ENCODE results near the gene APAF1. TPM values are rescaled to one million over a fixed set of nuclear protein-coding genes. Genes with fewer than 3 reads are reported as not detected.

Gene APAF1
- total and polyA plus RNA-seq, 9 of the 15 experiments (the other 6 are each of a cell fraction or from before 2014, with no cell fraction given) = 5.1 to 15.7 (median 9.9) TPM

DNA sequence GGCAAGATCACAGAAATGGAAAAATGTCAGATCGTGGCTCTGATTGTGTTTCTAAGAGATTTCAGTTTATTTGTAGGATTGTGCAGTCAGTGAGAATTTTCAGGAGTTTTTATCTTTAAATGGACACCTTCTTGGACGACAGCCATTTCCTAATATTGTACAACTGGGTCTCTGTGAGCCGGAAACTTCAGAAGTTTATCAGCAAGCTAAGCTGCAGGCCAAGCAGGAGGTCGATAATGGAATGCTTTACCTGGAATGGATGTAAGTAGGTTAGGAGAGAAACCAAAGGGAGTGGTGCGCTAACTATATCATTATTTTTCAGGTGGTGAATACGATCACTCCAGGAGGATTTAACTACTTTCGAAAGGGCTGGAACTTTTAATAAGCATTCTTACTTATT, 26.4 kb downstream of the APAF1 start (continued):
- TF ChIP-seq PCBP2 (IDR thresholded peaks at IDR 0.05; ENCODE audit: low read depth, low read length, poor library complexity, severe bottlenecking) (no peak), FOXA3 (CRISPR knock-in tag; conservative IDR thresholded peaks at IDR 0.05 in 1 of 2, IDR thresholded peaks at IDR 0.05 in 1 of 2) (no peak), MAFG (tag; conservative IDR thresholded peaks at IDR 0.05) (no peak), KDM4B (IDR thresholded peaks at IDR 0.05; ENCODE audit: borderline replicate concordance in 2 of 2, low read depth in 1 of 2) (no peak), MAFK (IDR thresholded peaks at IDR 0.05; ENCODE audit: low read length) (no peak), MYC (IDR thresholded peaks at IDR 0.05; ENCODE audit: low read depth, low read length) (no peak), MYC (CRISPR knock-in tag; IDR thresholded peaks at IDR 0.05; ENCODE audit: borderline replicate concordance, low read depth) (no peak), ZNF695 (CRISPR knock-in tag; IDR thresholded peaks at IDR 0.05) (no peak), CHD4 (IDR thresholded peaks at IDR 0.05; ENCODE audit: insufficient read depth, insufficient replicate concordance, low read depth, low read length, poor library complexity, severe bottlenecking) (no peak), HNRNPH1 (optimal IDR thresholded peaks at IDR 0.05; ENCODE audit: low read depth, low read length) (no peak), ASH1L (IDR thresholded peaks at IDR 0.05; ENCODE audit: borderline replicate concordance, low read depth, partially characterized antibody) (no peak), KAT8 (IDR thresholded peaks at IDR 0.05; ENCODE audit: low read depth) (no peak), NUFIP1 (IDR thresholded peaks at IDR 0.05; ENCODE audit: partially characterized antibody) (no peak), ZNF133 (CRISPR knock-in tag; IDR thresholded peaks at IDR 0.05) (no peak), HMG20A (CRISPR knock-in tag; conservative IDR thresholded peaks at IDR 0.05) (no peak), NR2C1 (IDR thresholded peaks at IDR 0.05) (no peak), NR2C1 (tag; IDR thresholded peaks at IDR 0.05) (no peak), COPS2 (conservative IDR thresholded peaks at IDR 0.05) (no peak), TEAD4 (IDR thresholded peaks at IDR 0.05; ENCODE audit: low read length) (peak; percentile 81), TEAD4 (CRISPR knock-in tag; IDR thresholded peaks at IDR 0.05; ENCODE audit: borderline replicate concordance) (no peak)
- TF ChIP-seq, protein P1, sequence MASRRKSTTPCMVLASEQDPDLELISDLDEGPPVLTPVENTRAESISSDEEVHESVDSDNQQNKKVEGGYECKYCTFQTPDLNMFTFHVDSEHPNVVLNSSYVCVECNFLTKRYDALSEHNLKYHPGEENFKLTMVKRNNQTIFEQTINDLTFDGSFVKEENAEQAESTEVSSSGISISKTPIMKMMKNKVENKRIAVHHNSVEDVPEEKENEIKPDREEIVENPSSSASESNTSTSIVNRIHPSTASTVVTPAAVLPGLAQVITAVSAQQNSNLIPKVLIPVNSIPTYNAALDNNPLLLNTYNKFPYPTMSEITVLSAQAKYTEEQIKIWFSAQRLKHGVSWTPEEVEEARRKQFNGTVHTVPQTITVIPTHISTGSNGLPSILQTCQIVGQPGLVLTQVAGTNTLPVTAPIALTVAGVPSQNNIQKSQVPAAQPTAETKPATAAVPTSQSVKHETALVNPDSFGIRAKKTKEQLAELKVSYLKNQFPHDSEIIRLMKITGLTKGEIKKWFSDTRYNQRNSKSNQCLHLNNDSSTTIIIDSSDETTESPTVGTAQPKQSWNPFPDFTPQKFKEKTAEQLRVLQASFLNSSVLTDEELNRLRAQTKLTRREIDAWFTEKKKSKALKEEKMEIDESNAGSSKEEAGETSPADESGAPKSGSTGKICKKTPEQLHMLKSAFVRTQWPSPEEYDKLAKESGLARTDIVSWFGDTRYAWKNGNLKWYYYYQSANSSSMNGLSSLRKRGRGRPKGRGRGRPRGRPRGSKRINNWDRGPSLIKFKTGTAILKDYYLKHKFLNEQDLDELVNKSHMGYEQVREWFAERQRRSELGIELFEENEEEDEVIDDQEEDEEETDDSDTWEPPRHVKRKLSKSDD (conservative IDR thresholded peaks at IDR 0.05; ENCODE audit: low read length) = no peak
- TF ChIP-seq, protein P2, sequence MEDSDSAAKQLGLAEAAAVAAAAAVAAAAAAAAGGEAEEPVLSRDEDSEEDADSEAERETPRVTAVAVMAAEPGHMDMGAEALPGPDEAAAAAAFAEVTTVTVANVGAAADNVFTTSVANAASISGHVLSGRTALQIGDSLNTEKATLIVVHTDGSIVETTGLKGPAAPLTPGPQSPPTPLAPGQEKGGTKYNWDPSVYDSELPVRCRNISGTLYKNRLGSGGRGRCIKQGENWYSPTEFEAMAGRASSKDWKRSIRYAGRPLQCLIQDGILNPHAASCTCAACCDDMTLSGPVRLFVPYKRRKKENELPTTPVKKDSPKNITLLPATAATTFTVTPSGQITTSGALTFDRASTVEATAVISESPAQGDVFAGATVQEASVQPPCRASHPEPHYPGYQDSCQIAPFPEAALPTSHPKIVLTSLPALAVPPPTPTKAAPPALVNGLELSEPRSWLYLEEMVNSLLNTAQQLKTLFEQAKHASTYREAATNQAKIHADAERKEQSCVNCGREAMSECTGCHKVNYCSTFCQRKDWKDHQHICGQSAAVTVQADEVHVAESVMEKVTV (CRISPR knock-in tag; IDR thresholded peaks at IDR 0.05) = no peak
- TF ChIP-seq, protein P3, sequence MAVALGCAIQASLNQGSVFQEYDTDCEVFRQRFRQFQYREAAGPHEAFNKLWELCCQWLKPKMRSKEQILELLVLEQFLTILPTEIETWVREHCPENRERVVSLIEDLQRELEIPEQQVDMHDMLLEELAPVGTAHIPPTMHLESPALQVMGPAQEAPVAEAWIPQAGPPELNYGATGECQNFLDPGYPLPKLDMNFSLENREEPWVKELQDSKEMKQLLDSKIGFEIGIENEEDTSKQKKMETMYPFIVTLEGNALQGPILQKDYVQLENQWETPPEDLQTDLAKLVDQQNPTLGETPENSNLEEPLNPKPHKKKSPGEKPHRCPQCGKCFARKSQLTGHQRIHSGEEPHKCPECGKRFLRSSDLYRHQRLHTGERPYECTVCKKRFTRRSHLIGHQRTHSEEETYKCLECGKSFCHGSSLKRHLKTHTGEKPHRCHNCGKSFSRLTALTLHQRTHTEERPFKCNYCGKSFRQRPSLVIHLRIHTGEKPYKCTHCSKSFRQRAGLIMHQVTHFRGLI (CRISPR knock-in tag; IDR thresholded peaks at IDR 0.05) = no peak

Measured in K562 (cell line).